ENCODE results near the gene ADPRHL1.

The ADPRHL1 gene

DNA sequence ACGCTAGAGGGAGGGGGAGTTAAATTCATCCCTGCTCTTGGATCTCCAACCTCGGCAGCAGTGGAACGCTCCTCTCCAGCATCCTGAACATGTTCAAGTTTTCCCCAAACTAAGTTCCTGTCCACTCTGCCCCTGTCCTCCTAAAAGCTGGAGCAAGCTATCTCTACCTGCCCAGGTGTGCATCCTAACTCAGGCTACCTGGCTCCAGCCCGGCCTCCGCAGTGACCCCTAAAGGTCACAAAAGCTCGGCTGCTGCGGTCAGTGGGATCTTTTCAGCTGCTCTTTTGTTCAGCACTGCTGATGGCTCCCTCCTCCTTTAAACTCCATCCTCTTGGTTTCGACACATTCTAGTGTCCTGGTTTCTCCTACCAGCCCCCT is 35.9 kb upstream of the ADPRHL1 start:
- no peak for DNase-seq (ENCODE audit: low spot score)
- Histone ChIP-seq H3K27ac (no peak overlapping the region), H3K4me3 (peak overlapping the region; percentile 73)
- no peak for TF ChIP-seq CTCF (IDR thresholded peaks at IDR 0.05)

- no peak for TF ChIP-seq CTCF (IDR thresholded peaks at IDR 0.05)
- no peak for DNase-seq (ENCODE audit: low spot score)
- Histone ChIP-seq H3K4me3 (no peak overlapping the region), H3K27ac (no peak overlapping the region)
Observed at GRCh38 chr13:113488283-113488682, 35.0 kb upstream of the ADPRHL1 start.

- Histone ChIP-seq H3K27ac (no peak overlapping the region), H3K4me3 (no peak overlapping the region)
- DNase-seq (ENCODE audit: low spot score), result no peak
- no peak for TF ChIP-seq CTCF (IDR thresholded peaks at IDR 0.05)
Observed at GRCh38 chr13:113486698-113487097, 33.4 kb upstream of the ADPRHL1 start.

- no peak overlapping the region for H3K27ac ChIP-seq
- TF ChIP-seq CTCF (IDR thresholded peaks at IDR 0.05), result no peak
- no peak for DNase-seq (ENCODE audit: low spot score)
- no peak overlapping the region for H3K4me3 ChIP-seq
Observed at GRCh38 chr13:113485545-113485944, 32.3 kb upstream of the ADPRHL1 start.

DNA sequence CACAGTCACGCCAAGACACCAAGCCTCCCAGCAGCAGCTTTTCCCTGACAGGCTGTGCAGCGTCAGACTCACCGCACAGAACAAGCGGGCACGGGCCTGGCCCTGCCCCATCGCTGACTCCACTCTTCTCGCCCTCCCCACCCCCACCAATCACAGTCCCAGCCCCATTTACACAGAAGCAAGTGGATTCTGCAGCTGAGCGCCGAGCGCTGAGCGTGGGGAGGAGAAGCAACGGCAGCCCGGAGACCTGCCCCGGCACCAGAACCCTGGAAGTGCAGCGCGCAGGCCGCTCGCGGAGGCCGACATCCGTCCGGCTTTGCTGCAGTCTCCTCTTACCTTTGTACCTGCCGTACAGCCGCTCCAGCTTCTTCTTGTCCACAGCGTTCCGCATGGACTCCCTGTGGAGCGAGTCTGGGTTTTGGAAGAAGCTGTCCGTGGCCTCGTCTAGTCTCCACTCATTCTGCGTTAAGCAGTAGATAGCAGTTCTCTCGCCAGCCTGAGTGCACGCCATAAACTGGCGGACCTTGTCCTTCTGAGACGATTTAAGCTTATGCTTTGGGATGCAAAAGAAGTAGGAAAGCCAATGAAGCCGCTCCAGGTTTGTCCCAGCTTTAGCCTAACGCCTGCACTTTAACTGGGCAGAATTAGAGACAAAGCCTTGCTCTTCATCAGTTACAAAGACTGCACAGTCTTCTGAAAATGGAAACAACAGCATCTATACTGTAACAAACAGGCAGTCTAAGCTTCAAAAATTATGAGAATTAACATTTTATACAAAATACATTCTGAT is 30.4 kb upstream of the ADPRHL1 start:
- TF ChIP-seq CTCF (IDR thresholded peaks at IDR 0.05), result no peak
- no peak for DNase-seq (ENCODE audit: low spot score)
- H3K27ac ChIP-seq, result no peak overlapping the region
- no peak overlapping the region for H3K4me3 ChIP-seq

GRCh38 chr13:113483081-113483480 is 29.8 kb upstream of the ADPRHL1 start:
- DNase-seq (ENCODE audit: low spot score), result no peak
- no peak overlapping the region for H3K4me3 ChIP-seq
- no peak overlapping the region for H3K27ac ChIP-seq
- TF ChIP-seq CTCF (IDR thresholded peaks at IDR 0.05), result no peak

GRCh38 chr13:113479179-113479578 is 25.9 kb upstream of the ADPRHL1 start:
- TF ChIP-seq CTCF (IDR thresholded peaks at IDR 0.05), result no peak
- DNase-seq (ENCODE audit: low spot score), result no peak
- Histone ChIP-seq H3K27ac (no peak overlapping the region), H3K4me3 (no peak overlapping the region)
